ENCODE data around the gene BOK. TPM values are rescaled to one million over a fixed set of nuclear protein-coding genes. Genes with fewer than 3 reads are reported as not detected.

BOK gene
- total RNA-seq, 1 experiment from 2014 or later, result 18.6 TPM

GRCh38 chr2:241620419-241620769 is 61.8 kb downstream of the BOK start:
- no peak for DNase-seq
- Histone ChIP-seq H3K27me3 (replicated peaks; ENCODE audit: control insufficient read depth, insufficient read depth, low read length) (no peaks in the 10 kb centered on the region), H3K4me1 (no peaks in the 10 kb centered on the region), H3K9me3 (no peaks in the 10 kb centered on the region), H3K4me3 (ENCODE audit: low read depth, low read length) (no peak overlapping the region), H3K36me3 (ENCODE audit: control insufficient read depth, insufficient read depth, low read length) (no peaks in the 10 kb centered on the region)
- intact Hi-C loops (cut with micrococcal nuclease; ENCODE audit: unreplicated experiment), result no loop called here
- H3K4me1 Mint-ChIP-seq (ENCODE audit: low read depth, unreplicated experiment), result no peaks in the 10 kb centered on the region
- no TSS peak for BruUV-seq (replicated peaks)
- no peak overlapping the region for H3K4me3 Mint-ChIP-seq (ENCODE audit: unreplicated experiment)
- no peaks in the 10 kb centered on the region for H3K27me3 Mint-ChIP-seq (ENCODE audit: insufficient read depth, unreplicated experiment)
- no peak for TF ChIP-seq CTCF (IDR thresholded peaks at IDR 0.05; ENCODE audit: insufficient read depth in 1 of 2, low read depth in 1 of 2, low read length in 1 of 2, severe bottlenecking in 1 of 2, unreplicated experiment in 1 of 2)
- no peaks in the 10 kb centered on the region for H3K9me3 Mint-ChIP-seq (ENCODE audit: unreplicated experiment)
- no peak overlapping the region for H3K27ac Mint-ChIP-seq (ENCODE audit: unreplicated experiment)
- peaks cover 33% of the 10 kb centered on the region for H3K36me3 Mint-ChIP-seq (ENCODE audit: insufficient read depth, unreplicated experiment)
- CTCF ChIA-PET, result no interaction called here
- POLR2A ChIA-PET, result no interaction called here

Other genes starting within 250 kb of the BOK start
- 350 and 379 TPM in 2 replicates for gene HDLBP, start 243.1 kb upstream of the BOK start, total RNA-seq (2022)
- 209 TPM in 2 replicates for gene SEPTIN2, start 242.8 kb upstream of the BOK start, total RNA-seq (2022)
- gene FARP2, start 202.5 kb upstream of the BOK start, total RNA-seq (2022), result 37.2 and 37.3 TPM in 2 replicates
- gene STK25, start 50.2 kb upstream of the BOK start, total RNA-seq (2022), result 92.6 and 101 TPM in 2 replicates
- 34.7 and 37.2 TPM in 2 replicates for gene THAP4, start 78.4 kb downstream of the BOK start, total RNA-seq (2022)
- gene ATG4B, start 78.9 kb downstream of the BOK start, total RNA-seq (2022), result 94.5 and 101 TPM in 2 replicates
- 65.1 and 68.4 TPM in 2 replicates for gene DTYMK, start 128.1 kb downstream of the BOK start, total RNA-seq (2022)
- 28.6 and 32.2 TPM in 2 replicates for gene ING5, start 143.3 kb downstream of the BOK start, total RNA-seq (2022)
- 35.4 and 41.3 TPM in 2 replicates for gene D2HGDH, start 175.9 kb downstream of the BOK start, total RNA-seq (2022)
- gene GAL3ST2, start 218.1 kb downstream of the BOK start, total RNA-seq (2022), result 6.0 and 6.8 TPM in 2 replicates